GM23248 (cell line): ENCODE results near the gene HBA2. TPM values are rescaled to one million over a fixed set of nuclear protein-coding genes. Genes with fewer than 3 reads are reported as not detected.
"Not testable (repeated sequence)": the region's sequence is repeated elsewhere in the genome, so short reads cannot be mapped to it uniquely, and the experiment has no call there.

Experiments used
- DNase-seq: peaks from one replicate; pipeline ENCODE4 v3.0.0-alpha.2; 2015
- H2AFZ ChIP-seq: fragments of 200-600 bp; sonication (generic); 2 replicates; pipeline ENCODE4 v1.6.1; 2016; ENCODE audit warnings: antibody characterized with exemption
- H3F3A ChIP-seq: fragments of 200-600 bp; sonication (generic); 2 replicates; pipeline ENCODE4 v1.6.1; 2016; ENCODE audit warnings: mild to moderate bottlenecking, antibody characterized with exemption, mixed run types; ENCODE audit not compliant: insufficient read depth
- H3K27ac ChIP-seq: fragments of 200-600 bp; sonication (generic); 2 replicates; pipeline ENCODE4 v1.5.1; 2016; ENCODE audit warnings: mild to moderate bottlenecking
- H3K27me3 ChIP-seq: fragments of 200-600 bp; sonication (generic); replicated peaks from 2 replicates; pipeline ENCODE4 v1.6.1; 2016; ENCODE audit warnings: mild to moderate bottlenecking; ENCODE audit not compliant: insufficient read depth
- H3K36me3 ChIP-seq: fragments of 200-600 bp; sonication (generic); 2 replicates; pipeline ENCODE4 v1.6.1; 2016; ENCODE audit warnings: low read depth, mild to moderate bottlenecking
- H3K4me1 ChIP-seq: fragments of 200-600 bp; sonication (generic); 2 replicates; pipeline ENCODE4 v1.6.1; 2016; ENCODE audit warnings: mild to moderate bottlenecking; ENCODE audit not compliant: insufficient read depth
- H3K4me2 ChIP-seq: fragments of 200-600 bp; sonication (generic); one replicate; pipeline ENCODE4 v1.6.1; 2016; ENCODE audit warnings: mild to moderate bottlenecking; ENCODE audit not compliant: unreplicated experiment
- H3K4me3 ChIP-seq: fragments of 200-600 bp; sonication (generic); 2 replicates; pipeline ENCODE4 v1.5.1; 2016; ENCODE audit warnings: mild to moderate bottlenecking
- H3K79me2 ChIP-seq: fragments of 200-600 bp; sonication (generic); 2 replicates; pipeline ENCODE4 v1.6.1; 2016; ENCODE audit warnings: mild to moderate bottlenecking; ENCODE audit not compliant: insufficient read depth
- H3K9ac ChIP-seq: fragments of 200-600 bp; sonication (generic); 2 replicates; pipeline ENCODE4 v1.6.1; 2016; ENCODE audit warnings: mild to moderate bottlenecking
- H3K9me2 ChIP-seq: fragments of 200-600 bp; sonication (generic); 2 replicates; pipeline ENCODE4 v1.6.1; 2016; ENCODE audit warnings: mixed run types, mild to moderate bottlenecking, moderate library complexity; ENCODE audit not compliant: insufficient read depth
- H3K9me3 ChIP-seq: fragments of 200-600 bp; sonication (generic); one replicate; pipeline ENCODE4 v1.6.1; 2017; ENCODE audit warnings: low read depth
- H4K20me1 ChIP-seq: fragments of 200-600 bp; sonication (generic); 2 replicates; pipeline ENCODE4 v1.6.0; 2016; ENCODE audit not compliant: insufficient read depth
- EZH2 ChIP-seq: fragments of 200-600 bp; sonication (generic); IDR thresholded peaks from 2 replicates; pipeline ENCODE4 v1.6.1; 2018; ENCODE audit warnings: antibody characterized with exemption, mild to moderate bottlenecking; ENCODE audit not compliant: insufficient read depth, poor library complexity, severe bottlenecking
- EZH2phosphoT487 ChIP-seq: fragments of 200-600 bp; sonication (generic); IDR thresholded peaks from 2 replicates; pipeline ENCODE4 v1.6.1; 2018; ENCODE audit warnings: antibody characterized with exemption, moderate library complexity, mild to moderate bottlenecking, low read depth; ENCODE audit not compliant: insufficient read depth
- WGBS, 2 experiments: methylation state at CpG; one replicate each; pipeline ENCODE4 v1.1.6; 2015 to 2017; ENCODE audit warnings: low lambda C conversion rate in 2 of 2, low coverage in 1 of 2; ENCODE audit errors: missing lambda C conversion rate in 2 of 2; 5-methylcytosine and 5-hydroxymethylcytosine counted together
- in situ Hi-C: fragments of 300-500 bp; cut with MboI; formaldehyde crosslinking; loops from 2 replicates; pipeline ENCODE4 v1.15.0; 2020
- polyA plus RNA-seq: library from polyadenylated mRNA; unstranded; fragments of >200 nt; fragmentation: Nextera tagmentation; extraction: Ambion mirVana; gene quantifications from 2 replicates; pipeline ENCODE4 v1.2.1, GENCODE V29; 2016
- total RNA-seq: library from RNA; depleted of rRNA; stranded (reverse); fragments of >200 nt; shearing (Covaris generic); gene quantifications from 2 replicates; pipeline ENCODE4 v1.2.3, GENCODE V29; 2014

Gene HBA2
- total and polyA plus RNA-seq, 2 experiments from 2014 or later = not detected

GRCh38 chr16:160691-161190 is 11.9 kb upstream of the HBA2 start:
- H3K9me3 ChIP-seq = no peaks in the 10 kb centered on the region
- H3K4me3 ChIP-seq = no peak overlapping the region
- H3K9ac ChIP-seq = no peak overlapping the region
- H4K20me1 ChIP-seq = no peaks in the 10 kb centered on the region
- no peak overlapping the region for H3K27ac ChIP-seq
- H3K27me3 ChIP-seq = peaks cover 16% of the 10 kb centered on the region
- 42 to 50% methylated on average over 9 to 18 of the region's 18 CpGs for WGBS, 2 experiments
- H3K4me1 ChIP-seq = no peaks in the 10 kb centered on the region
- in situ Hi-C loops = no loop called here
- H3K4me2 ChIP-seq = no peak overlapping the region
- TF ChIP-seq EZH2 = no peak
- TF ChIP-seq EZH2phosphoT487 = no peak
- H3F3A ChIP-seq = no peaks in the 10 kb centered on the region
- H3K79me2 ChIP-seq = no peaks in the 10 kb centered on the region
- no peaks in the 10 kb centered on the region for H3K9me2 ChIP-seq
- no peaks in the 10 kb centered on the region for H3K36me3 ChIP-seq
- DNase-seq = no peak
- H2AFZ ChIP-seq = no peak overlapping the region

GRCh38 chr16:162271-162991 is 10.2 kb upstream of the HBA2 start:
- no peaks in the 10 kb centered on the region for H3F3A ChIP-seq
- DNase-seq = no peak
- no peaks in the 10 kb centered on the region for H3K4me1 ChIP-seq
- H3K9me3 ChIP-seq = no peaks in the 10 kb centered on the region
- no peak overlapping the region for H3K4me2 ChIP-seq
- H3K36me3 ChIP-seq = no peaks in the 10 kb centered on the region
- no peaks in the 10 kb centered on the region for H3K9me2 ChIP-seq
- no peak for TF ChIP-seq EZH2phosphoT487
- no peak for TF ChIP-seq EZH2
- no peak overlapping the region for H2AFZ ChIP-seq
- H3K27me3 ChIP-seq = peaks cover 30% of the 10 kb centered on the region
- H3K9ac ChIP-seq = no peak overlapping the region
- in situ Hi-C loops = no loop called here
- H4K20me1 ChIP-seq = no peaks in the 10 kb centered on the region
- no peaks in the 10 kb centered on the region for H3K79me2 ChIP-seq
- H3K4me3 ChIP-seq = no peak overlapping the region
- H3K27ac ChIP-seq = no peak overlapping the region
- 91% methylated on average over 13 of the region's 13 CpGs for WGBS, 2 experiments

GRCh38 chr16:163139-163538 is 9.5 kb upstream of the HBA2 start:
- in situ Hi-C loops, H4K20me1 ChIP-seq, H3K36me3 ChIP-seq, H3K4me1 ChIP-seq, H3K4me2 ChIP-seq, H3K4me3 ChIP-seq, H3K79me2 ChIP-seq, H3K27ac ChIP-seq, H3F3A ChIP-seq, H3K9me3 ChIP-seq, H3K9ac ChIP-seq, H2AFZ ChIP-seq, H3K9me2 ChIP-seq, DNase-seq: not testable (repeated sequence)
- WGBS, 2 experiments = 88 to 94% methylated on average over 3 to 10 of the region's 10 CpGs
- H3K27me3 ChIP-seq = peaks cover 31% of the 10 kb centered on the region

- in situ Hi-C loops, H3K79me2 ChIP-seq, H3F3A ChIP-seq, H2AFZ ChIP-seq, H3K36me3 ChIP-seq, H3K27ac ChIP-seq, H3K4me3 ChIP-seq, H3K4me2 ChIP-seq, H3K9ac ChIP-seq, H3K4me1 ChIP-seq, H4K20me1 ChIP-seq, H3K9me2 ChIP-seq, DNase-seq, H3K9me3 ChIP-seq: not testable (repeated sequence)
- peaks cover 36% of the 10 kb centered on the region for H3K27me3 ChIP-seq
- 6% methylated on average over 2 of the region's 3 CpGs; no CpG with 5 or more reads in 1 of the 2 experiments for WGBS, 2 experiments
These were observed 9.0 kb upstream of the HBA2 start for GRCh38 chr16:163696-164095.

GRCh38 chr16:164134-164823 is 8.4 kb upstream of the HBA2 start:
- WGBS, 2 experiments = no CpG with 5 or more reads among the region's 80 CpGs
- H3K9ac ChIP-seq, H3K27ac ChIP-seq, H3K4me1 ChIP-seq, H3K4me3 ChIP-seq, in situ Hi-C loops, H3K9me2 ChIP-seq, H3F3A ChIP-seq, H3K4me2 ChIP-seq, H3K36me3 ChIP-seq, H3K9me3 ChIP-seq, H4K20me1 ChIP-seq, H2AFZ ChIP-seq, DNase-seq, H3K79me2 ChIP-seq: not testable (repeated sequence)
- H3K27me3 ChIP-seq = peaks cover 37% of the 10 kb centered on the region
